Measurements from ENCODE around the gene SLC35C1. TPM values are rescaled to one million over a fixed set of nuclear protein-coding genes. Genes with fewer than 3 reads are reported as not detected.
"Not testable (repeated sequence)": the region's sequence is repeated elsewhere in the genome, so short reads cannot be mapped to it uniquely, and the experiment has no call there.

Gene SLC35C1
- polyA plus RNA-seq, 3 donors: 6.9 to 9.2 (median 7.6) TPM

- peak in 4 of 11 donors; percentile 6 to 32 (median 20) for DNase-seq (ENCODE audit: extremely low read depth in 1 of 11, low read depth in 9 of 11, low spot score in 4 of 11)
Observed at GRCh38 chr11:45805305-45806071, 539 bp downstream of the SLC35C1 start.

DNA sequence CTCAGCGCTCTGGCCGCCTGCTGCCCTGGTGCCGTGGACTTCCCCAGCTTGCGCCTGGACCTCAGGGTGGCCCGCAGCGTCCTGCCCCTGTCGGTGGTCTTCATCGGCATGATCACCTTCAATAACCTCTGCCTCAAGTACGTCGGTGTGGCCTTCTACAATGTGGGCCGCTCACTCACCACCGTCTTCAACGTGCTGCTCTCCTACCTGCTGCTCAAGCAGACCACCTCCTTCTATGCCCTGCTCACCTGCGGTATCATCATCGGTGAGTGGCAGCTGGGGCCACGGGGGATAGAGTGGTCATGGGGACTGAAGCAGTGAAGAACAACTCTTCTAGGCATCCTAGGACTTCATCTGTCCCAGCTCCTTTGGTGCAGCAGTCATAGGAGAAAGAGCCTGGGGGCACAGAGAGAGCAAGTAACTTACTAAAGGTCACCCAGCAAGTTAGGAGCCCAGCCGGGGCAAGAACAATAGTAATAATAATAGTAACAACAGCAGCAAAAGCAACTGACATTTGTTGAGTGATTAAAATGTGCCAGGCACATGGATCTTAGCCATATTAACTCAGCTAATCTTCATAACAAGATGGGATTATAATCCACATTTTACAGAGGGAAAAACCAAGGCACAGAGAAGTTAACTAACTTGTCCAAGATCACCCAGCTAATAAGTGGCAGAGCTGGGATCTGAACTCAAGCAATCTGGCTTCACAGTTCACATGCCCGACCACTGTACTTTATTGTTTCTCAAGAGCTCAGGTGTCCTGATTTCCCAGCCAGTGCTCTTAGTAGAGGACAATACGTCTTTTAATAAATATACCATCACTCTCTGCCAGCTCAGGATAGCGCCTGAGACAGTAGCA, 1.4 kb downstream of the SLC35C1 start:
- DNase-seq (ENCODE audit: extremely low read depth in 1 of 11, low read depth in 9 of 11, low spot score in 4 of 11): no peak

GRCh38 chr11:45806937-45807791, 2.2 kb downstream of the SLC35C1 start:
- DNase-seq (ENCODE audit: extremely low read depth in 1 of 11, low read depth in 9 of 11, low spot score in 4 of 11): no peak

GRCh38 chr11:45807792-45808238, 2.9 kb downstream of the SLC35C1 start:
- no peak for DNase-seq (ENCODE audit: extremely low read depth in 1 of 11, low read depth in 9 of 11, low spot score in 4 of 11)

- not testable (repeated sequence) for DNase-seq (ENCODE audit: extremely low read depth in 1 of 11, low read depth in 9 of 11, low spot score in 4 of 11)
Observed at GRCh38 chr11:45808427-45808826, 3.5 kb downstream of the SLC35C1 start.

GRCh38 chr11:45809456-45810395, 4.8 kb downstream of the SLC35C1 start:
- DNase-seq (ENCODE audit: extremely low read depth in 1 of 11, low read depth in 9 of 11, low spot score in 4 of 11): no peak

GRCh38 chr11:45810431-45811108, 5.6 kb downstream of the SLC35C1 start:
- no peak for DNase-seq (ENCODE audit: extremely low read depth in 1 of 11, low read depth in 9 of 11, low spot score in 4 of 11)

DNA sequence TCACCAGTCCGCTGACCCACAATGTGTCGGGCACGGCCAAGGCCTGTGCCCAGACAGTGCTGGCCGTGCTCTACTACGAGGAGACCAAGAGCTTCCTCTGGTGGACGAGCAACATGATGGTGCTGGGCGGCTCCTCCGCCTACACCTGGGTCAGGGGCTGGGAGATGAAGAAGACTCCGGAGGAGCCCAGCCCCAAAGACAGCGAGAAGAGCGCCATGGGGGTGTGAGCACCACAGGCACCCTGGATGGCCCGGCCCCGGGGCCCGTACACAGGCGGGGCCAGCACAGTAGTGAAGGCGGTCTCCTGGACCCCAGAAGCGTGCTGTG, 6.1 kb downstream of the SLC35C1 start:
- no peak for DNase-seq (ENCODE audit: extremely low read depth in 1 of 11, low read depth in 9 of 11, low spot score in 4 of 11)

- DNase-seq (ENCODE audit: extremely low read depth in 1 of 11, low read depth in 9 of 11, low spot score in 4 of 11): no peak
Observed at GRCh38 chr11:45811571-45812290, 6.8 kb downstream of the SLC35C1 start.

DNA sequence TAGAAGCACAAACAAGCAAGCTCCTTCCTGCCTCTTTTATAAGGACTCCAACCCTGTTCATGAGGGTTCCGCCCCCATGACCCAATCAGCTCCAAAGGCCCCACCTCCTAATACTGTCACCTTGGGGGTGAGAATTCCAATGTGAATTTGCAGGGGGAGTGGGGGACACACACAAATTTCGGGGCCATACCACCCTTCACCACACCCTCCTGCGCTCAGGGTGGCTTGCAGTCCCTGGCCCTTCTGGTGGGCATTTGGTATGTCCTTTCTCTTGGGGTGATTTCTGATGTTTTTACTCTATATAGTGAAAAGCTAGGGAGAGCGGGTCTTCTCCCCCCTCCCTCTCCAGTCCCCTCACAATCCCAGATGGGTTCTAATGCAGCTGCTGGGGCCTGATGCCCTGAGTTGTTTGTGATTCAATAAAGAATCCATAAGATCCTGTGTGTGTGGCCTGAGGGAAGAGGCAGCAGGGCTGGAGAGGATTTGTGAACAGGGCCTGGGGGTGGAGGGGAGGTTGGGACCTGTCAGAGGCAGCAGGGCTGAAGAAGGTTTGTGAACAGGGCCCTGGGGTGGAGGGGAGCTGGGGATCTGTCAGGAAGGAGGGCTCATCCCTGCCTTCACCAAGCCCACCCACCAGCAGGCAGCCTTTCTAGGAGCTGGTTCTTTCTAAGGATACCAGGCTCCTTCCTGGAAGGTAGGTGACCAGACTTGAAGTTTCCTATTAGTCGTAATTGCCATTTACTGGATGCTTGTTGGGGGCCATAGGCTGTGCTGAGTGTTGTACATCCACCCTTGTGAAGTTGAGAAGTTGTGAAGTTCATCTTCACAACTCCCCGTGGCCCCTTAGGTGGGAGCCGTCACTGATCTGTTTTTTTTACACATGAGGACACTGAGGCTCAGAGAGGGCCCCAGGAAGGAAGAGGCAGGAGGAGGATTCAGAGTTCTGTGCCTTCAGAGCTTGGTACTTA, 7.9 kb downstream of the SLC35C1 start:
- no peak for DNase-seq (ENCODE audit: extremely low read depth in 1 of 11, low read depth in 9 of 11, low spot score in 4 of 11)

DNA sequence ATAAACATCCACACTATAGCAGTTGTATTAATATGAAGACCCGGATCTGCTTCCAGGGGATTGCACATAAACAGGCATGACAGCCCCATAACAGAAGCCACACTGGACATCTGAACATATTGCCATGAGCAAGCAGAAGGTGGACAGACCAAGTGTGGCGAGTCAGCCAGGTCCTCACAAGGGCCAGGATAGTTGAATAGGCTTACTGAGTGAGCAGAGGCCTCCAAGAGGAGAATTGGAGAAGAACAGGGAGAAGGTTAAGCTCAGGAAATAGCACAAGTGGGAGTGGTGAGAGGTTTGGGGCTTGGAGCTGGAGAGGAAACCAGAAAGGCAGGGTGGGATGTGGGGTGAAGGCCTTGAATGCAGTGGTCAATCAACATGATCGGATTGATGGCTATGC, 10.8 kb downstream of the SLC35C1 start:
- DNase-seq (ENCODE audit: extremely low read depth in 1 of 11, low read depth in 9 of 11, low spot score in 4 of 11): no peak

- DNase-seq (ENCODE audit: extremely low read depth in 1 of 11, low read depth in 9 of 11, low spot score in 4 of 11): no peak
Observed at GRCh38 chr11:45816614-45817013, 11.7 kb downstream of the SLC35C1 start.

GRCh38 chr11:45817191-45817590, 12.2 kb downstream of the SLC35C1 start:
- no peak for DNase-seq (ENCODE audit: extremely low read depth in 1 of 11, low read depth in 9 of 11, low spot score in 4 of 11)

GRCh38 chr11:45818961-45819605, 14.1 kb downstream of the SLC35C1 start:
- no peak for DNase-seq (ENCODE audit: extremely low read depth in 1 of 11, low read depth in 9 of 11, low spot score in 4 of 11)

DNA sequence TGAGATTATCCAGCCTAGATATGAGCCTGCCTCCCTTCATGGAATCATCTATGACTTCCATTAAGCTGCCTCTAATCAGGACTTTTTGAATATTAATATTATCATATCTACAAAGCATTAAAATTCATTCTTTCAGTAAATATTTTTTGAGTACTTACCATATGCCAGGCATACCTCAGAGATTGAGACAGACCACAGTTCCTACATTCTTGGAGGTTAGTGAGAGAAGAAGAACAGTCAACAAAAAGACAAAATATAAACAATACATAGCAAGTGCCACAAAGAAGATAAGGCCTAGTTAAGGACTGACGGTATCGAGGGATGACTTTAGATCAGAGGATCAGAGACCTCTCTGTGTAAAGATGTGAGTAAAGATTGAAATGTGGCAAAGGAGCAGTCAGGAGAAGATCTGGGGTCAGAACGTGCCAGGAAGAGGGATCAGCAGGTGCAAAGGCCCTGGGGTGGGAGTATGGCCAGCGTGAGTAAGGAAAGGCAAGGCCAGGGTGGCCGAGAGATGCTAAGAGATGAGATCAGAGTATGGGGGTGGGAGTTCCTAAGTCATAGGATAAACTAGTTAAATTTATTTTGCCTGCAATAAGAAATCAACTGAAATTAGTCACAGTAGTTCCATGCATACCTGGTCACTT, 15.4 kb downstream of the SLC35C1 start:
- no peak for DNase-seq (ENCODE audit: extremely low read depth in 1 of 11, low read depth in 9 of 11, low spot score in 4 of 11)

All from renal cortex interstitium (tissue), 11 donors.